ENCODE data around the gene AWAT1.
A peak's percentile ranks its signal among the peaks of the same experiment; 100 is the strongest.
"Not testable (repeated sequence)": the region's sequence is repeated elsewhere in the genome, so short reads cannot be mapped to it uniquely, and the experiment has no call there.

The AWAT1 gene

GRCh38 chrX:70234355-70234754, at the start of gene AWAT1:
TSS of gene AWAT1 (plus strand) at chrX:70234655. CDS start at chrX:70234696, 41 bp downstream.
- DNase-seq (ENCODE audit: low spot score): peak; percentile 27

GRCh38 chrX:70190225-70190624, 44.2 kb upstream of the AWAT1 start:
- DNase-seq (ENCODE audit: low spot score): no peak

- DNase-seq (ENCODE audit: low spot score): peak; percentile 70
These were observed 37.3 kb upstream of the AWAT1 start for GRCh38 chrX:70196961-70197720.

- peak; percentile 45 for DNase-seq (ENCODE audit: low spot score)
These were observed 32.7 kb upstream of the AWAT1 start for GRCh38 chrX:70201732-70202131.

- no peak for DNase-seq (ENCODE audit: low spot score)
These were observed 26.0 kb upstream of the AWAT1 start for GRCh38 chrX:70208479-70208878.

- not testable (repeated sequence) for DNase-seq (ENCODE audit: low spot score)
These were observed 24.9 kb upstream of the AWAT1 start for GRCh38 chrX:70209570-70209969.

- DNase-seq (ENCODE audit: low spot score): peak; percentile 18
These were observed 14.3 kb upstream of the AWAT1 start for GRCh38 chrX:70219938-70220764.

- DNase-seq (ENCODE audit: low spot score): no peak
These were observed 8.4 kb upstream of the AWAT1 start for GRCh38 chrX:70226048-70226447.

GRCh38 chrX:70226687-70227086, 7.8 kb upstream of the AWAT1 start:
- DNase-seq (ENCODE audit: low spot score): no peak

- DNase-seq (ENCODE audit: low spot score): no peak
These were observed 2.8 kb upstream of the AWAT1 start for GRCh38 chrX:70231666-70232065.

GRCh38 chrX:70240751-70241150, 6.3 kb downstream of the AWAT1 start:
- no peak for DNase-seq (ENCODE audit: low spot score)

GRCh38 chrX:70241501-70241900, 7.0 kb downstream of the AWAT1 start:
- DNase-seq (ENCODE audit: low spot score): no peak

GRCh38 chrX:70243601-70244000, 9.1 kb downstream of the AWAT1 start:
- not testable (repeated sequence) for DNase-seq (ENCODE audit: low spot score)

GRCh38 chrX:70244881-70245280, 10.4 kb downstream of the AWAT1 start:
- no peak for DNase-seq (ENCODE audit: low spot score)

- no peak for DNase-seq (ENCODE audit: low spot score)
These were observed 12.8 kb downstream of the AWAT1 start for GRCh38 chrX:70247252-70247651.

GRCh38 chrX:70252491-70252890, 18.0 kb downstream of the AWAT1 start:
- no peak for DNase-seq (ENCODE audit: low spot score)

GRCh38 chrX:70253377-70254062, 19.1 kb downstream of the AWAT1 start:
- peak; percentile 75 for DNase-seq (ENCODE audit: low spot score)

GRCh38 chrX:70254063-70254400, 19.6 kb downstream of the AWAT1 start:
- peak; percentile 73 for DNase-seq (ENCODE audit: low spot score)

GRCh38 chrX:70254909-70255308, 20.5 kb downstream of the AWAT1 start:
- no peak for DNase-seq (ENCODE audit: low spot score)

GRCh38 chrX:70255452-70255851, 21.0 kb downstream of the AWAT1 start:
- no peak for DNase-seq (ENCODE audit: low spot score)

GRCh38 chrX:70257423-70258288, 23.2 kb downstream of the AWAT1 start:
- DNase-seq (ENCODE audit: low spot score): no peak

- DNase-seq (ENCODE audit: low spot score): no peak
These were observed 25.6 kb downstream of the AWAT1 start, which contains the start of gene P2RY4 for GRCh38 chrX:70260104-70260503. TSS of gene P2RY4 (minus strand) at chrX:70260204. CDS start at chrX:70259624, 580 bp downstream.
